Thoracic aorta (tissue), 2 donors: ENCODE data around the gene NCAN. TPM values are rescaled to one million over a fixed set of nuclear protein-coding genes. Genes with fewer than 3 reads are reported as not detected.
"Not testable (repeated sequence)": the region's sequence is repeated elsewhere in the genome, so short reads cannot be mapped to it uniquely, and the experiment has no call there.

Experiments
- ATAC-seq: fragments of 150-250 bp; one replicate; pipeline ENCODE4 v1.8.0; 2017; ENCODE audit warnings: low read depth; ENCODE audit not compliant: insufficient number of reproducible peaks, low FRiP score
- DNase-seq: peaks from one replicate; pipeline ENCODE4 v3.0.0-alpha.2; 2020; ENCODE audit warnings: low spot score
- H3K27ac ChIP-seq, 2 donors: fragments of 200-600 bp; sonication (generic); 1 replicate in 1 of 2; 2 replicates in 1 of 2; pipeline ENCODE4 v1.5.1; 2016; ENCODE audit warnings: mild to moderate bottlenecking in 2 of 2, moderate library complexity in 2 of 2
- H3K27me3 ChIP-seq: fragments of 200-600 bp; sonication (generic); replicated peaks from 2 replicates; pipeline ENCODE4 v1.6.0; 2016; ENCODE audit warnings: mild to moderate bottlenecking; ENCODE audit not compliant: insufficient read depth
- H3K36me3 ChIP-seq: fragments of 200-600 bp; sonication (generic); one replicate; pipeline ENCODE4 v1.5.1; 2016
- H3K4me1 ChIP-seq, 2 donors: fragments of 200-600 bp; sonication (generic); 1 replicate in 1 of 2; 2 replicates in 1 of 2; pipeline versions ENCODE4 v1.5.1 to v1.6.0; 2016; ENCODE audit warnings: low read depth in 2 of 2, mild to moderate bottlenecking in 1 of 2; ENCODE audit not compliant: control insufficient read depth in 1 of 2
- H3K4me3 ChIP-seq: fragments of 200-600 bp; sonication (generic); 2 replicates; pipeline ENCODE4 v1.5.1; 2016; ENCODE audit warnings: mild to moderate bottlenecking
- H3K9me3 ChIP-seq: fragments of 200-600 bp; sonication (generic); 2 replicates; pipeline ENCODE4 v1.5.1; 2016
- CTCF ChIP-seq: fragments of 200-600 bp; sonication (generic); IDR thresholded peaks from one replicate; pipeline ENCODE4 v1.5.1; 2019; ENCODE audit warnings: antibody characterized with exemption
- total RNA-seq, 2 donors: library from RNA; depleted of rRNA; stranded (reverse); fragments of >200 nt; gene quantifications; one replicate each; pipeline versions ENCODE4 v1.1.0 to v1.2.3, GENCODE V29; 2016

Gene NCAN
- total RNA-seq, 2 donors from 2014 or later = not detected

GRCh38 chr19:19236173-19236572, 24.4 kb downstream of the NCAN start:
- no peak overlapping the region for H3K27ac ChIP-seq
- H3K36me3 ChIP-seq = no peaks in the 10 kb centered on the region
- ATAC-seq (no peak), DNase-seq (no peak)
- no peak for TF ChIP-seq CTCF
- H3K9me3 ChIP-seq = peaks cover 13% of the 10 kb centered on the region
- no peaks in the 10 kb centered on the region for H3K4me1 ChIP-seq
- H3K4me3 ChIP-seq = no peak overlapping the region
- no peaks in the 10 kb centered on the region for H3K27me3 ChIP-seq

GRCh38 chr19:19238126-19238894, 26.6 kb downstream of the NCAN start:
- no peak overlapping the region for H3K4me3 ChIP-seq
- H3K27ac ChIP-seq = no peak overlapping the region
- no peaks in the 10 kb centered on the region for H3K36me3 ChIP-seq
- TF ChIP-seq CTCF = no peak
- peaks cover 13% of the 10 kb centered on the region for H3K9me3 ChIP-seq
- H3K27me3 ChIP-seq = no peaks in the 10 kb centered on the region
- ATAC-seq (no peak), DNase-seq (no peak)
- no peaks in the 10 kb centered on the region for H3K4me1 ChIP-seq

- Histone ChIP-seq H3K36me3 (no peaks in the 10 kb centered on the region), H3K27ac (no peak overlapping the region), H3K4me1 (no peaks in the 10 kb centered on the region), H3K4me3 (no peak overlapping the region), H3K27me3 (no peaks in the 10 kb centered on the region), H3K9me3 (peaks cover 3% of the 10 kb centered on the region)
- DNase-seq = no peak
- no peak for ATAC-seq
- no peak for TF ChIP-seq CTCF
Observed at GRCh38 chr19:19239675-19240074, 27.9 kb downstream of the NCAN start.

- H3K36me3 ChIP-seq = no peaks in the 10 kb centered on the region
- ATAC-seq (no peak), DNase-seq (no peak)
- no peaks in the 10 kb centered on the region for H3K4me1 ChIP-seq
- H3K27ac ChIP-seq = no peak overlapping the region
- no peak overlapping the region for H3K4me3 ChIP-seq
- TF ChIP-seq CTCF = no peak
- H3K27me3 ChIP-seq = no peaks in the 10 kb centered on the region
- no peaks in the 10 kb centered on the region for H3K9me3 ChIP-seq
Observed at GRCh38 chr19:19240476-19240875, 28.7 kb downstream of the NCAN start.

GRCh38 chr19:19250196-19250801, 38.5 kb downstream of the NCAN start:
- H3K4me3 ChIP-seq = no peak overlapping the region
- TF ChIP-seq CTCF = no peak
- no peak overlapping the region for H3K27ac ChIP-seq
- H3K36me3 ChIP-seq = no peaks in the 10 kb centered on the region
- no peak for ATAC-seq
- no peaks in the 10 kb centered on the region for H3K4me1 ChIP-seq
- H3K9me3 ChIP-seq = no peaks in the 10 kb centered on the region
- no peaks in the 10 kb centered on the region for H3K27me3 ChIP-seq
- no peak for DNase-seq

GRCh38 chr19:19253409-19253808, 41.7 kb downstream of the NCAN start:
- not testable (repeated sequence) for H3K36me3 ChIP-seq, H3K27ac ChIP-seq, H3K4me3 ChIP-seq, H3K4me1 ChIP-seq, ATAC-seq, H3K27me3 ChIP-seq, H3K9me3 ChIP-seq, DNase-seq
